Skeletal muscle satellite cell (primary cell): ENCODE data around the gene ABCF2.
A peak's percentile ranks its signal among the peaks of the same experiment; 100 is the strongest.

Source experiments
- H3K27me3 ChIP-seq: 2 replicates; pipeline ENCODE4 v1.7.0; 2013; ENCODE audit warnings: low read length; ENCODE audit not compliant: control insufficient read depth, insufficient read depth
- H3K36me3 ChIP-seq: 2 replicates; pipeline ENCODE4 v1.7.0; 2013; ENCODE audit warnings: mild to moderate bottlenecking, control low read depth, low read length; ENCODE audit not compliant: insufficient read depth
- H3K4me1 ChIP-seq: 2 replicates; pipeline ENCODE4 v1.7.0; 2013; ENCODE audit warnings: low read length; ENCODE audit not compliant: control insufficient read depth, insufficient read depth
- H3K4me2 ChIP-seq: 2 replicates; pipeline ENCODE4 v1.7.0; 2013; ENCODE audit warnings: mild to moderate bottlenecking, low read length
- H3K4me3 ChIP-seq: 2 replicates; pipeline ENCODE4 v1.7.0; 2013; ENCODE audit warnings: low read length
- H3K9ac ChIP-seq: 2 replicates; pipeline ENCODE4 v1.7.0; 2013; ENCODE audit warnings: mild to moderate bottlenecking, low read depth, low read length, moderate library complexity
- H3K9me3 ChIP-seq: replicated peaks from 2 replicates; pipeline ENCODE4 v1.7.0; 2013; ENCODE audit warnings: mild to moderate bottlenecking, control low read depth, low read length

Gene ABCF2

DNA sequence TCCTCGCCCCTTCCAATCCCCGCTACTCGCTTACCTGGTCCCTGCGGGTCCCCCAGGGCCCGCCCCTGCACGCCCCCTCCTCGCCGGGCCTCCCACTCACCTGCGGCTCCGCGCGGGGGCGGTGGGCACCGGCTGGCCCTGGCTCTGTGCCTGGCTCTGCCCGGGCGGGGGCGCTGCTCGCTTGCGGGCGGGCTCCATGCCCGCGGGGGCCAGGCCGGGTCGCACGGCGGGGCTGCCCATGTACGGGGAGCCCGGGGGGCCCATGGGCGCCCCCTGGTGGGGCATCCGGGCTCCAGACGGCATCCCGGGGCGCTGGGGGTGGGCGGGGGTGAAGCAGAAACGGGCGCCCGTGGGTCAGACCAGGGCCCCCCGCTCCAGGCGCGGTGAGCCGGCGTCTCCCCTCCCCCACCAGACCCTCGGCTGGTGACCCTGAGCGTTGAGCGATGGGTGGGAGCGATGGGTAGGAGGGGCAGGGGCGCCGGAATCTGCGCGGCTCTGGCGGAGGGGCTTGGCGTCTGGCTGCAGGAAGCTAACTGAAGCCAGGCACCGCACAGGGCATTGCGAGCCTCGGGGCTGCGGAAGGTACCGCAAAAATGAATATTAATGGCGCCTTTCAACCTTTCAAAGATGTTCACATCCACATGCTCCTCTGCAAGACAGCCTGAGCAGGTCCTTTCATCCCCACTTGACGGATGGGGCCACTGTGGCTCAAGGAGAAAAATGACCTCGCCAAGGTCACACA, 18.5 kb upstream of the ABCF2 start:
- Histone ChIP-seq H3K4me3 (peak overlapping the region; percentile 87), H3K27me3 (no peaks in the 10 kb centered on the region), H3K9me3 (no peaks in the 10 kb centered on the region), H3K4me1 (peaks cover 49% of the 10 kb centered on the region), H3K4me2 (peak overlapping the region; percentile 92), H3K36me3 (peaks cover 16% of the 10 kb centered on the region), H3K9ac (peak overlapping the region; percentile 27)

DNA sequence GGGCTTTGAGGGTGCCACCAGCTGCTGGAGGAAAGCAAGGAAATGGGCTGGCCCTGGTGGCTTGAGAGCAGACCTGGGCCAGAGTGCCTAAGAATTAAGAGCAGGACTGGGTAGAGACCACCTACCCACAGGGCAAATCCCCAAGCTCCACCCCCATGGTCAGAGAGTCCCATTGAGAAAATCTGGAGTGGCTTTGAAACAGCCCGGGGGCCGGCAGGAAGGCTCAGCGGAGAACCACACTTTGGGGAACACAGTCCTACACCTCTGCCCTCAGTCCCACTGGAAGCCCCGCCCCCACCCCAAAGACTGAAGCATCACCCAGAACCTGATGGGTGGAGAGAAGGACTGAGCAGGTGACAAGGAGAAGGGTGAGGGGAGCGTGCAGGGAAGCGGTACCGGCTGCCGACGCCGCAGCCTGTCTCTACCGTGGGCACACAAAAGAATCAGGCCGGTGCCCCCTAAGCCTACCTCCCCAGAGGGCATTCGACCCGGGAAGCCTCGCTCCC, 17.9 kb upstream of the ABCF2 start:
- H3K36me3 ChIP-seq = peaks cover 22% of the 10 kb centered on the region
- peaks cover 46% of the 10 kb centered on the region for H3K4me1 ChIP-seq
- peak overlapping the region; percentile 87 for H3K4me3 ChIP-seq
- no peaks in the 10 kb centered on the region for H3K9me3 ChIP-seq
- peak overlapping the region; percentile 92 for H3K4me2 ChIP-seq
- H3K9ac ChIP-seq = peak overlapping the region; percentile 27
- no peaks in the 10 kb centered on the region for H3K27me3 ChIP-seq

GRCh38 chr7:151244196-151244840, 17.3 kb upstream of the ABCF2 start:
- no peaks in the 10 kb centered on the region for H3K9me3 ChIP-seq
- H3K9ac ChIP-seq = no peak overlapping the region
- no peak overlapping the region for H3K4me3 ChIP-seq
- H3K27me3 ChIP-seq = no peaks in the 10 kb centered on the region
- H3K4me1 ChIP-seq = peaks cover 40% of the 10 kb centered on the region
- peaks cover 28% of the 10 kb centered on the region for H3K36me3 ChIP-seq
- H3K4me2 ChIP-seq = peak overlapping the region; percentile 92

GRCh38 chr7:151243408-151244195, 16.6 kb upstream of the ABCF2 start:
- Histone ChIP-seq H3K4me2 (no peak overlapping the region), H3K9ac (no peak overlapping the region), H3K9me3 (no peaks in the 10 kb centered on the region), H3K4me3 (no peak overlapping the region), H3K36me3 (peaks cover 35% of the 10 kb centered on the region), H3K27me3 (no peaks in the 10 kb centered on the region), H3K4me1 (peaks cover 34% of the 10 kb centered on the region)

GRCh38 chr7:151243045-151243349, 16.0 kb upstream of the ABCF2 start:
- Histone ChIP-seq H3K4me3 (no peak overlapping the region), H3K9ac (no peak overlapping the region), H3K27me3 (no peaks in the 10 kb centered on the region), H3K36me3 (peaks cover 40% of the 10 kb centered on the region), H3K4me2 (no peak overlapping the region), H3K4me1 (peaks cover 34% of the 10 kb centered on the region), H3K9me3 (no peaks in the 10 kb centered on the region)

DNA sequence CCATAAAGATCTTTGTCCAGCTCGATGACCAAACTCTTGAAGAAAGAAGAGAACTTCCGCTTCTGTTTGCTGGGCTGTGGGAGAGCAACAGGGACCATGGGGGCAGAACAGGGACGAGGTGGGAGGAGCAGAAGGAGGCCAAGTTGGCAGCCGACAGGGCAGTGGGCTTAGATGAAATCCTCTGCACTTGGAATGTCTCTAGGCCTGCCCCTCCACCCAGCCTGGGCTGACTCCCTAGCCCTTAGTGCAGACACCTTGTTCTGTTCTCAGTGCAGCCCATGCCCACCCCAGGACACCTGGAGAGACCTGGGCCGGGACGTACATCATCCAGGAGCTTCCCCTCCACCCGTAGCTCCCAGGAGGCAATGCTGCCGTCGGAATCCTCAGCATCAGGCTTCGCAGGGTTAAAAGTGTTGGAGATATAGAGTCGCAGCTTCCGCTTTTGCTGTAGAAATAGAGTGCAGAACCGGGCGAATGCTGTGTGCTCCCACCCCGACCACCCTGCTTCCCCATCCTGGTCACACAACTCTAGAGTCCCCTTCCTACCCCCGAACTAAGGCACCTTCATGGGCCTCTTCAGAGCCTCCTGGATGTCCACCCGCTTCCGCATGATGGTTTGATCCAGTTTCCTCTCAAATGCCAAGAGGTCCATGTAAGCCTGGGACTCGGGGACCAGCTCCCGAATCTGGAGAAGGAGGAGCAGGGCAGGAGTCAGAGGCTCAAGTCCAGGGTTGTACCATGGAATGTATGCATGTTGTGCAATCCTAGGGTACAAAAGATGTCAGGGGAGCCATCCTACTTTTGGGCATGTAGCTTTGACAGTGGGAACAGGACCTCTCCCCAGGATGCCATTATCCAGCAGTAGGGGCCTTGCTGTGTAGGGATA, 15.4 kb upstream of the ABCF2 start:
- Histone ChIP-seq H3K4me3 (no peak overlapping the region), H3K36me3 (peaks cover 45% of the 10 kb centered on the region), H3K9ac (no peak overlapping the region), H3K4me2 (no peak overlapping the region), H3K4me1 (peaks cover 29% of the 10 kb centered on the region), H3K9me3 (no peaks in the 10 kb centered on the region), H3K27me3 (no peaks in the 10 kb centered on the region)

DNA sequence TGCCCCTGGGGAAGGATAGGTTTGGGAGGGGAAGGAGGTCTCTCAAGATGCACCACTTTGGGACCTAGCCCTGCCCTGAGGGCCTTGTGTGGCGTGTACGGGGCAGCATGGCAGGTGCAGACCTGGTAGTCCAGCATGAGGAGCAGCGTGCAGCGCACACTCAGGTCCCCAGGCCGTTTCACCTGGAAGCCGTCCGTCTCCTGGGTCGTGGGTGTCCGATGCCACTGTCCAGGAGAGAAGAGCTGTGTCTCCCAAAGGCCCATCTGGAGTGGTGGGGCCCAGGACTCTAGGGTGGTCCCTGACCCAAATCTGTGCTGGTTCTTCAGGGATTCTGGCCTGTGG, 14.7 kb upstream of the ABCF2 start:
- Histone ChIP-seq H3K9ac (no peak overlapping the region), H3K4me3 (no peak overlapping the region), H3K27me3 (no peaks in the 10 kb centered on the region), H3K4me1 (peaks cover 23% of the 10 kb centered on the region), H3K9me3 (no peaks in the 10 kb centered on the region), H3K4me2 (no peak overlapping the region), H3K36me3 (peaks cover 52% of the 10 kb centered on the region)

DNA sequence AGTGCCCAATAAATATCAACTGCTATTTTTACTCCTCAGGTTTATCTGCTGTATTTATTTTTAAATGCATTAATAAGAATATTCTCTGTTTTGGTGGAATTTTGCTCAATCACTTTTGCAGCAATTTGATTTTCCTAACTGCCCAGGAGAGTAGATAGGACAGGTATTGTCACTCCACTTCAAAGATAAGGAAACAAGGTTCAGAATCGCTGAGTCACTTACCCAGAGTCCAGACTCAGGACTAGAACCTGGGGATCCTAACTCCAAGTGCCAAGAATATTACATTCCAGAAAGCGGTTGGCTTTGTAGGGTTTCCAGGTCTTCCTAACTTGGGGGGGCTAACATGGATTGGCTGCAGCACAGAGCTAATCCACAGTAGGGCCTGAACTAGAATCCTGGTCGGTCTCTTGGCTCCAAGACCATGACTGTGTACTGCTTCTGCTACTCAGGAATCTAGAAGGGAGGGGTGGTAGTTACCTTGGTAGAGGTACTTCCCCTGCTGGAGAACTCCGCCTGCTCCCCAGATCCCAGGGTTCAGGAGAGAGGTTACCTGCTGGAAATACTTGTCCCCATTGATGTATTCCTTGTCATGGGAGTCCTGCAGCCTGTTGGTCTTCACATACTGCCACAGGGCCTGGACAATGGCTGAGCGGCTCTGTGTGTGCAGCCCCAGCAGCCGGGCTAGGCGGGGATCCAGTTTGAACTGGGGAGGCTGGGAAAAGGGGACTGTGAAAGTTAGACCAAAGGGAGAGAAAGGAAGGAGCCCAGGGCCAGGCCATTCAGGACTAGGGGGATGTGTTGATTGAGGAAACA, 14.1 kb upstream of the ABCF2 start:
- Histone ChIP-seq H3K36me3 (peaks cover 58% of the 10 kb centered on the region), H3K9me3 (no peaks in the 10 kb centered on the region), H3K27me3 (no peaks in the 10 kb centered on the region), H3K4me2 (no peak overlapping the region), H3K4me1 (peaks cover 17% of the 10 kb centered on the region), H3K9ac (no peak overlapping the region), H3K4me3 (no peak overlapping the region)

DNA sequence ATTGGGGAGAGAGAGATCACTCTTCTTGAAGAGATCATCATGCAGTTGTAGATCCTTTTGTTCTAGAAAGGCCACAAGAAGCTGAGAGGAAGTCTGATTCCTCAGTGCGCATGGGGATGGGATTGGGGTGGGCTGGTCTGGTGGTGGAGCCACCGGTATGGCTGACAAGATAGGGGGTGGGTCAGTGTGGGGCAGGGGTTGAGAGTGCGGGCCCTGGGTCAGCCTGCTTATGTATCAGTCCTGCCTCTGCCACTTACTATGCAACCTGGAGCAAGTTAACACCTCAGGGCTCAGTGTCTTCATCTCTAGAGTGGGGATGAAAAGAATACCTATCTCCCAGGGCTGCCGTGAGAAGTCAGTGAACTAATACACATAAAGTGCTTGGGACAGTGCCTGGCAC, 13.5 kb upstream of the ABCF2 start:
- peaks cover 11% of the 10 kb centered on the region for H3K4me1 ChIP-seq
- peaks cover 64% of the 10 kb centered on the region for H3K36me3 ChIP-seq
- no peaks in the 10 kb centered on the region for H3K27me3 ChIP-seq
- no peak overlapping the region for H3K4me3 ChIP-seq
- no peak overlapping the region for H3K4me2 ChIP-seq
- no peak overlapping the region for H3K9ac ChIP-seq
- H3K9me3 ChIP-seq = no peaks in the 10 kb centered on the region

DNA sequence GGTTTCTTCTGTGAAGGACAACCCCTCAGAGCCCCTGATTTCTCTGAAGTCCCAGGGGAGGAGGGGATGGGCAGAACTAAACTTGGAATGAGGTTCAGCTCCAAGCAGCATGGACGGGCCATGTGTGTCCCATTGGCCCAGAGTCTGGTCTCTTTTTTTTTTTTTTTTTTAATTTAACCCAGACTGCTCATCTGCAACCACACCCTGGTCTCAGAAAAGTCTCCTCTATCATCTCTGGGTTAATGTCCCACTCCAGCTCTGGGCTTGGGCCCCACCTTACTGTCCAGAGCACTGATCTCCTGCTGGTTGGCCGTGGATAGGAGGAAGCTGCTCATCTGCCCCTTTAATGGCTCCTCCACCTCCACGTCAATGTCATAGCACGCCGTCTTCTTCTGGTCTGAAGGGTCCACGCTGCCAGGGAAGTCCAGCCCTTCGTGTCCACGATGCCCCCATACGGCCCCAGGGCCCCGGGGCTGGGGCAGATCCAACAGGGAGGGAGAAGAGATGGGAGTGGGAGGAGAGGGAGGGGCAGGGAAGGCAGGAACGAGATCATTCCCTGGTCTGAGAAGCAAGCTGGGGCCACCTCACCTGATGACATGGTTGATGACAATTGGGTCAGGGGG, 12.9 kb upstream of the ABCF2 start:
- H3K9me3 ChIP-seq = no peaks in the 10 kb centered on the region
- peaks cover 70% of the 10 kb centered on the region for H3K36me3 ChIP-seq
- no peak overlapping the region for H3K4me3 ChIP-seq
- no peak overlapping the region for H3K4me2 ChIP-seq
- no peak overlapping the region for H3K9ac ChIP-seq
- peaks cover 5% of the 10 kb centered on the region for H3K4me1 ChIP-seq
- no peaks in the 10 kb centered on the region for H3K27me3 ChIP-seq
